ENCODE measurements around the gene MAK.
"Not testable (repeated sequence)": the region's sequence is repeated elsewhere in the genome, so short reads cannot be mapped to it uniquely, and the experiment has no call there.

MAK gene

GRCh38 chr6:10843554-10843953 lies 5.2 kb upstream of the MAK start:
- Histone ChIP-seq H2AFZ (ENCODE audit: low read depth, low read length) (no peak overlapping the region), H3K4me1 (ENCODE audit: insufficient read depth, low read length) (peaks cover 3% of the 10 kb centered on the region), H3K36me3 (ENCODE audit: insufficient read depth, low read length) (no peaks in the 10 kb centered on the region), H3K9me3 (ENCODE audit: low read length) (no peaks in the 10 kb centered on the region), H3K27me3 (ENCODE audit: insufficient read depth, low read length) (no peaks in the 10 kb centered on the region), H3K4me3 (ENCODE audit: low read length) (no peak overlapping the region)

- peaks cover 14% of the 10 kb centered on the region for H3K4me1 ChIP-seq (ENCODE audit: insufficient read depth, low read length)
- H3K36me3 ChIP-seq (ENCODE audit: insufficient read depth, low read length): no peaks in the 10 kb centered on the region
- H3K4me3 ChIP-seq (ENCODE audit: low read length): peak overlapping the region; percentile 85
- H3K27me3 ChIP-seq (ENCODE audit: insufficient read depth, low read length): no peaks in the 10 kb centered on the region
- H3K9me3 ChIP-seq (ENCODE audit: low read length): no peaks in the 10 kb centered on the region
- peak overlapping the region; percentile 99 for H2AFZ ChIP-seq (ENCODE audit: low read depth, low read length)
These were observed 525 bp upstream of the MAK start for GRCh38 chr6:10838794-10839333.

GRCh38 chr6:10837622-10837994 lies 731 bp downstream of the MAK start:
- Histone ChIP-seq H3K9me3 (ENCODE audit: low read length) (no peaks in the 10 kb centered on the region), H3K4me1 (ENCODE audit: insufficient read depth, low read length) (peaks cover 14% of the 10 kb centered on the region), H3K4me3 (ENCODE audit: low read length) (peak overlapping the region; percentile 85)

GRCh38 chr6:10837009-10837621 lies 1.2 kb downstream of the MAK start:
- H3K36me3 ChIP-seq (ENCODE audit: insufficient read depth, low read length): no peaks in the 10 kb centered on the region
- peaks cover 14% of the 10 kb centered on the region for H3K4me1 ChIP-seq (ENCODE audit: insufficient read depth, low read length)
- H3K9me3 ChIP-seq (ENCODE audit: low read length): no peaks in the 10 kb centered on the region
- peak overlapping the region; percentile 99 for H2AFZ ChIP-seq (ENCODE audit: low read depth, low read length)
- H3K27me3 ChIP-seq (ENCODE audit: insufficient read depth, low read length): no peaks in the 10 kb centered on the region
- peak overlapping the region; percentile 85 for H3K4me3 ChIP-seq (ENCODE audit: low read length)

More at GRCh38 chr6:10837622-10837994, 731 bp downstream of the MAK start:
- H3K36me3 ChIP-seq (ENCODE audit: insufficient read depth, low read length): no peaks in the 10 kb centered on the region
- H3K27me3 ChIP-seq (ENCODE audit: insufficient read depth, low read length): no peaks in the 10 kb centered on the region
- H2AFZ ChIP-seq (ENCODE audit: low read depth, low read length): peak overlapping the region; percentile 99

- no peaks in the 10 kb centered on the region for H3K9me3 ChIP-seq (ENCODE audit: low read length)
- H3K36me3 ChIP-seq (ENCODE audit: insufficient read depth, low read length): no peaks in the 10 kb centered on the region
- no peaks in the 10 kb centered on the region for H3K27me3 ChIP-seq (ENCODE audit: insufficient read depth, low read length)
- H3K4me3 ChIP-seq (ENCODE audit: low read length): no peak overlapping the region
- no peak overlapping the region for H2AFZ ChIP-seq (ENCODE audit: low read depth, low read length)
- H3K4me1 ChIP-seq (ENCODE audit: insufficient read depth, low read length): peaks cover 14% of the 10 kb centered on the region
These were observed 3.5 kb downstream of the MAK start for GRCh38 chr6:10834823-10835222.

- Histone ChIP-seq H3K4me3 (ENCODE audit: low read length) (no peak overlapping the region), H2AFZ (ENCODE audit: low read depth, low read length) (no peak overlapping the region), H3K36me3 (ENCODE audit: insufficient read depth, low read length) (no peaks in the 10 kb centered on the region), H3K9me3 (ENCODE audit: low read length) (no peaks in the 10 kb centered on the region), H3K4me1 (ENCODE audit: insufficient read depth, low read length) (peaks cover 6% of the 10 kb centered on the region), H3K27me3 (ENCODE audit: insufficient read depth, low read length) (no peaks in the 10 kb centered on the region)
These were observed 6.7 kb downstream of the MAK start for GRCh38 chr6:10831609-10832008.

- no peaks in the 10 kb centered on the region for H3K27me3 ChIP-seq (ENCODE audit: insufficient read depth, low read length)
These were observed 13.5 kb downstream of the MAK start for GRCh38 chr6:10824819-10825218.

GRCh38 chr6:10824297-10824696 lies 14.0 kb downstream of the MAK start:
- no peaks in the 10 kb centered on the region for H3K4me1 ChIP-seq (ENCODE audit: insufficient read depth, low read length)
- H3K36me3 ChIP-seq (ENCODE audit: insufficient read depth, low read length): no peaks in the 10 kb centered on the region
- no peaks in the 10 kb centered on the region for H3K27me3 ChIP-seq (ENCODE audit: insufficient read depth, low read length)
- H2AFZ ChIP-seq (ENCODE audit: low read depth, low read length): no peak overlapping the region
- no peaks in the 10 kb centered on the region for H3K9me3 ChIP-seq (ENCODE audit: low read length)
- H3K4me3 ChIP-seq (ENCODE audit: low read length): no peak overlapping the region

More at GRCh38 chr6:10824819-10825218, 13.5 kb downstream of the MAK start:
- H3K4me3 ChIP-seq (ENCODE audit: low read length): no peak overlapping the region
- H3K36me3 ChIP-seq (ENCODE audit: insufficient read depth, low read length): no peaks in the 10 kb centered on the region
- no peaks in the 10 kb centered on the region for H3K4me1 ChIP-seq (ENCODE audit: insufficient read depth, low read length)
- no peaks in the 10 kb centered on the region for H3K9me3 ChIP-seq (ENCODE audit: low read length)
- no peak overlapping the region for H2AFZ ChIP-seq (ENCODE audit: low read depth, low read length)

- H3K4me3 ChIP-seq (ENCODE audit: low read length); H3K9me3 ChIP-seq (ENCODE audit: low read length); H3K27me3 ChIP-seq (ENCODE audit: insufficient read depth, low read length): not testable (repeated sequence)
These were observed 24.2 kb downstream of the MAK start for GRCh38 chr6:10814176-10814575.

GRCh38 chr6:10809098-10809497 lies 29.2 kb downstream of the MAK start:
- Histone ChIP-seq H3K4me1 (ENCODE audit: insufficient read depth, low read length) (no peaks in the 10 kb centered on the region), H3K9me3 (ENCODE audit: low read length) (no peaks in the 10 kb centered on the region), H3K4me3 (ENCODE audit: low read length) (no peak overlapping the region), H3K36me3 (ENCODE audit: insufficient read depth, low read length) (no peaks in the 10 kb centered on the region), H3K27me3 (ENCODE audit: insufficient read depth, low read length) (no peaks in the 10 kb centered on the region), H2AFZ (ENCODE audit: low read depth, low read length) (no peak overlapping the region)

More at GRCh38 chr6:10814176-10814575, 24.2 kb downstream of the MAK start:
- not testable (repeated sequence) for H2AFZ ChIP-seq (ENCODE audit: low read depth, low read length); H3K36me3 ChIP-seq (ENCODE audit: insufficient read depth, low read length); H3K4me1 ChIP-seq (ENCODE audit: insufficient read depth, low read length)

- Histone ChIP-seq H3K4me1 (ENCODE audit: insufficient read depth, low read length) (no peaks in the 10 kb centered on the region), H3K27me3 (ENCODE audit: insufficient read depth, low read length) (no peaks in the 10 kb centered on the region), H3K9me3 (ENCODE audit: low read length) (no peaks in the 10 kb centered on the region), H3K4me3 (ENCODE audit: low read length) (no peak overlapping the region), H3K36me3 (ENCODE audit: insufficient read depth, low read length) (no peaks in the 10 kb centered on the region), H2AFZ (ENCODE audit: low read depth, low read length) (no peak overlapping the region)
These were observed 30.0 kb downstream of the MAK start for GRCh38 chr6:10808376-10808775.

- Histone ChIP-seq H3K4me3 (ENCODE audit: low read length) (no peak overlapping the region), H2AFZ (ENCODE audit: low read depth, low read length) (no peak overlapping the region), H3K27me3 (ENCODE audit: insufficient read depth, low read length) (no peaks in the 10 kb centered on the region), H3K9me3 (ENCODE audit: low read length) (no peaks in the 10 kb centered on the region), H3K36me3 (ENCODE audit: insufficient read depth, low read length) (no peaks in the 10 kb centered on the region), H3K4me1 (ENCODE audit: insufficient read depth, low read length) (no peaks in the 10 kb centered on the region)
These were observed 37.0 kb downstream of the MAK start for GRCh38 chr6:10801224-10801848.

- H2AFZ ChIP-seq (ENCODE audit: low read depth, low read length): no peak overlapping the region
- H3K36me3 ChIP-seq (ENCODE audit: insufficient read depth, low read length): no peaks in the 10 kb centered on the region
- H3K4me3 ChIP-seq (ENCODE audit: low read length): no peak overlapping the region
- no peaks in the 10 kb centered on the region for H3K27me3 ChIP-seq (ENCODE audit: insufficient read depth, low read length)
- no peaks in the 10 kb centered on the region for H3K4me1 ChIP-seq (ENCODE audit: insufficient read depth, low read length)
- no peaks in the 10 kb centered on the region for H3K9me3 ChIP-seq (ENCODE audit: low read length)
These were observed 37.5 kb downstream of the MAK start for GRCh38 chr6:10800810-10801209.

Measured in neuron (in vitro differentiated cells).